ENCODE data around the gene TMEM217. TPM values are rescaled to one million over a fixed set of nuclear protein-coding genes. Genes with fewer than 3 reads are reported as not detected.

TMEM217 gene
- total RNA-seq, 1 donor from 2014 or later: not detected

GRCh38 chr6:37303891-37304503 lies 46.1 kb upstream of the TMEM217 start:
- Histone ChIP-seq H3K27ac (no peak overlapping the region), H3K4me1 (peaks cover 16% of the 10 kb centered on the region), H3K4me3 (no peak overlapping the region), H3K36me3 (peaks cover 0 to 13% of the 10 kb centered on the region in 2 donors), H3K27me3 (no peaks in the 10 kb centered on the region), H3K9me3 (no peaks in the 10 kb centered on the region)
- intact Hi-C loops (cut with DNase I): no loop called here
- TF ChIP-seq POLR2A (IDR thresholded peaks at IDR 0.05): no peak
- TF ChIP-seq, protein P1, sequence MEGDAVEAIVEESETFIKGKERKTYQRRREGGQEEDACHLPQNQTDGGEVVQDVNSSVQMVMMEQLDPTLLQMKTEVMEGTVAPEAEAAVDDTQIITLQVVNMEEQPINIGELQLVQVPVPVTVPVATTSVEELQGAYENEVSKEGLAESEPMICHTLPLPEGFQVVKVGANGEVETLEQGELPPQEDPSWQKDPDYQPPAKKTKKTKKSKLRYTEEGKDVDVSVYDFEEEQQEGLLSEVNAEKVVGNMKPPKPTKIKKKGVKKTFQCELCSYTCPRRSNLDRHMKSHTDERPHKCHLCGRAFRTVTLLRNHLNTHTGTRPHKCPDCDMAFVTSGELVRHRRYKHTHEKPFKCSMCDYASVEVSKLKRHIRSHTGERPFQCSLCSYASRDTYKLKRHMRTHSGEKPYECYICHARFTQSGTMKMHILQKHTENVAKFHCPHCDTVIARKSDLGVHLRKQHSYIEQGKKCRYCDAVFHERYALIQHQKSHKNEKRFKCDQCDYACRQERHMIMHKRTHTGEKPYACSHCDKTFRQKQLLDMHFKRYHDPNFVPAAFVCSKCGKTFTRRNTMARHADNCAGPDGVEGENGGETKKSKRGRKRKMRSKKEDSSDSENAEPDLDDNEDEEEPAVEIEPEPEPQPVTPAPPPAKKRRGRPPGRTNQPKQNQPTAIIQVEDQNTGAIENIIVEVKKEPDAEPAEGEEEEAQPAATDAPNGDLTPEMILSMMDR (IDR thresholded peaks at IDR 0.05): peak in 1 of 3 experiments; percentile 22
- DNase-seq (ENCODE audit: extremely low spot score in 2 of 2): no peak

DNA sequence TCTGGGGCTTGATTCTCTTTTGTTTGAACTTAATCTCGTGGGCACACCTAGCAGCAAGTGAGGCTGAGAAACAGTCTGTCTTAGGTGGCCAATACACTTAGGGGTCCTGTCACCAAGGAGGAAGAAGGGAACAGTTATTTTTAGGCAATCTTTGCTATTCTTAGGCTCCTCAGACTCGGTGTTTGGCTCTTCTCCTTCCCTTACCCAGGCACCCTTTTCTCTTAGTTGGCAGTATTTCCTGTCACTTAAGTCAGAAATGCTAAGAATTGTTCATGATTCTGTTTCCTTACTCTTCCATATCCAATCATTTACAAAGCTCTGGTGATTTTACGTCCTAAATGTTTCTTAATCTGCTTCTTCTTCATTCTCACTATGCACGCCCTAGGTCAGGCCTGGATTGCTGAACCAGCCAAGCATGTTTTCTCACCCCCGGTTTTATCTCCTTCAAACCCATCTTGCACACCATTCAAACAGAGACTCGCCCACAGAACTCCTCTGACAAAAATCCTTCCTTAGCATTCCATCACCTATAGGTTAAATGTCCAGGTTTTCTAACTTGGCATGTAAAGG lies 45.2 kb upstream of the TMEM217 start:
- Histone ChIP-seq H3K27me3 (no peaks in the 10 kb centered on the region), H3K36me3 (peaks cover 0 to 13% of the 10 kb centered on the region in 2 donors), H3K27ac (no peak overlapping the region), H3K4me1 (peaks cover 10% of the 10 kb centered on the region), H3K9me3 (no peaks in the 10 kb centered on the region), H3K4me3 (no peak overlapping the region)
- intact Hi-C loops (cut with DNase I): no loop called here
- DNase-seq (ENCODE audit: extremely low spot score in 2 of 2): no peak
- no peak for TF ChIP-seq POLR2AphosphoS5 (IDR thresholded peaks at IDR 0.05; ENCODE audit: insufficient read depth in 1 of 2, low read depth in 1 of 2)
- TF ChIP-seq, protein P1 (IDR thresholded peaks at IDR 0.05): no peak
- no peak for TF ChIP-seq POLR2A (IDR thresholded peaks at IDR 0.05)

- intact Hi-C loops (cut with DNase I): no loop called here
- no peaks in the 10 kb centered on the region for H3K9me3 ChIP-seq
- peaks cover 0 to 13% of the 10 kb centered on the region in 2 donors for H3K36me3 ChIP-seq
- no peaks in the 10 kb centered on the region for H3K27me3 ChIP-seq
- DNase-seq (ENCODE audit: extremely low spot score in 2 of 2): no peak
- H3K4me3 ChIP-seq: no peak overlapping the region
- H3K4me1 ChIP-seq: peaks cover under 1% of the 10 kb centered on the region
- no peak overlapping the region for H3K27ac ChIP-seq
- TF ChIP-seq POLR2A (IDR thresholded peaks at IDR 0.05) (no peak), POLR2AphosphoS5 (IDR thresholded peaks at IDR 0.05; ENCODE audit: insufficient read depth in 1 of 2, low read depth in 1 of 2) (no peak)
- TF ChIP-seq, protein P1 (IDR thresholded peaks at IDR 0.05): no peak
Observed at GRCh38 chr6:37302086-37302686, 44.2 kb upstream of the TMEM217 start.

GRCh38 chr6:37299990-37300389 lies 42.0 kb upstream of the TMEM217 start:
- H3K4me1 ChIP-seq: no peaks in the 10 kb centered on the region

More at GRCh38 chr6:37299990-37300389, 42.0 kb upstream of the TMEM217 start:
- Histone ChIP-seq H3K9me3 (no peaks in the 10 kb centered on the region), H3K27me3 (no peaks in the 10 kb centered on the region), H3K36me3 (peaks cover 0 to 13% of the 10 kb centered on the region in 2 donors), H3K27ac (no peak overlapping the region), H3K4me3 (no peak overlapping the region)
- intact Hi-C loops (cut with DNase I): no loop called here
- DNase-seq (ENCODE audit: extremely low spot score in 2 of 2): no peak
- TF ChIP-seq POLR2AphosphoS5 (IDR thresholded peaks at IDR 0.05; ENCODE audit: insufficient read depth in 1 of 2, low read depth in 1 of 2) (no peak), POLR2A (IDR thresholded peaks at IDR 0.05) (no peak)
- TF ChIP-seq, protein P1 (IDR thresholded peaks at IDR 0.05): no peak
